Stimulated activated CD8-positive, alpha-beta memory T cell treated with anti-CD3 and anti-CD28 coated beads, Interleukin-12 subunit alpha, Interleukin-12 subunit beta, amount 100 ng/mL, for 4 hours (primary cell): ENCODE data around the gene PRR7.

Source experiments
- DNase-seq: peaks from one replicate; pipeline ENCODE4 v3.0.0-alpha.2; 2020; ENCODE audit warnings: low read depth

PRR7 gene

DNA sequence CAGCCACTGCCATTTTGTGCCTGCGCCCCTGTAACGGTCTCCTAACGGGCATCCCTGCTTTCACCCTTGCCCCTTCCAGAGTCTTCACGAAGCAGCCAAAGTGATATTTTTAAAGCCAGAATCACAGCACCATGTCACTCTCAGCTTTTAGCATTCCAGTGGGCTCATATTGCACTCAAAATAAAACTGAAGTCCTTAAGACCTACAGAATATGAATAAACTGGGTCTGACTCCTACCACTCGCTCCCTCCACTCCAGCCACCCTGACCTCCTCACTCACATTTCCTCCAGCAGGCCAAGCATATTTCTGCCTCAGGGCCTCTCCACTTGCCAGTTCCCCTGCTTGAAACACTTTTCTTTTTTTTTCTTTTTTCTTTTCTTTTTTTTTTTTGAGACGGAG, 53.2 kb downstream of the PRR7 start:
- DNase-seq: no peak

GRCh38 chr5:177500685-177501522, 54.3 kb downstream of the PRR7 start:
- peak; percentile 72 for DNase-seq

GRCh38 chr5:177501874-177502678, 55.5 kb downstream of the PRR7 start:
- DNase-seq: no peak

GRCh38 chr5:177502886-177503285, 56.3 kb downstream of the PRR7 start:
- DNase-seq: no peak

DNA sequence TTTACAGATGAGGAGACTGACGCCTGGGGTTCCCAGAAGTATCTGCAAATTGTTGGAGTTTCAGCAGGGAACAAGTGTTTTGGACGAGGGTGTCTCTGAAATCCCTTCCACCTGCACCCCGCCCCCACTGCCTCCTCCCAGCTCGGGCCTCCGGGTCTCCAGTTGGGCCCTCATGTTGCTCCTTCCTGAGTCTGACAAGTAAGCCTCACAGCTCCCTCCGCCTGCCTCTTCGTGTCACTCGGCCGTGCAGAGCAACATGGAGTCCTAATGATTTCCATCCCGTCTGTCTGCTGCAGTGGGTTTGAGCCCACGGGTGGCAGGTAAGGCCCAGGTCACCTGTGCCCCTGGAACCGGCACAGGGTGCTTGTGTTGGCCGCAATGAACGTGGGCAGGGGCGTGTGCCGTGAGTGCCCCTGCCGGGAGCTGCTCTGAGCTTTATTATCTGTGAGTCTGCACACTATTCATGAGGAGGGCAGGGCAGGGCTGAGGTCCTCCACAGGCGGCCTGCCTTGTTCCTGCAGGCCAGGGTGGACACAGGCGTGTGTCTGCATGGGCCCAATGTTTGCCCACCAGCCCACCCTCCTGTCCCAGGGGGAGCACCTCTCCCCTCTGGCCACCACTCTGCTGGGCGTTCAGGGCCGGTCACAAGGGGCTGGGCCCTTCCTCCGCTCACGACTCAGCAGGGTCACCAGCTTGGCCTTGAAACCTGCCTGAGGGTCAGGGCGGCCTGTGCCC, 56.9 kb downstream of the PRR7 start:
- no peak for DNase-seq

GRCh38 chr5:177504086-177505056, 57.8 kb downstream of the PRR7 start:
- no peak for DNase-seq

- DNase-seq: no peak
Observed at GRCh38 chr5:177505075-177505474, 58.5 kb downstream of the PRR7 start.
